GM18951 (cell line): Measurements from ENCODE around the gene IQSEC3.

Experiments
- POLR2A ChIP-seq: IDR thresholded peaks from 4 replicates; pipeline ENCODE4 v1.6.1; 2011; ENCODE audit warnings: mild to moderate bottlenecking; ENCODE audit not compliant: insufficient read length, insufficient read depth; ENCODE audit errors: extremely low read depth
- in situ Hi-C: fragments of 300-500 bp; cut with MboI; formaldehyde crosslinking; loops from one replicate; pipeline ENCODE4 v1.12.0; 2022; ENCODE audit warnings: low sequenced_read_pairs, mixed read lengths, inconsistent platforms; ENCODE audit not compliant: unreplicated experiment

Gene IQSEC3

DNA sequence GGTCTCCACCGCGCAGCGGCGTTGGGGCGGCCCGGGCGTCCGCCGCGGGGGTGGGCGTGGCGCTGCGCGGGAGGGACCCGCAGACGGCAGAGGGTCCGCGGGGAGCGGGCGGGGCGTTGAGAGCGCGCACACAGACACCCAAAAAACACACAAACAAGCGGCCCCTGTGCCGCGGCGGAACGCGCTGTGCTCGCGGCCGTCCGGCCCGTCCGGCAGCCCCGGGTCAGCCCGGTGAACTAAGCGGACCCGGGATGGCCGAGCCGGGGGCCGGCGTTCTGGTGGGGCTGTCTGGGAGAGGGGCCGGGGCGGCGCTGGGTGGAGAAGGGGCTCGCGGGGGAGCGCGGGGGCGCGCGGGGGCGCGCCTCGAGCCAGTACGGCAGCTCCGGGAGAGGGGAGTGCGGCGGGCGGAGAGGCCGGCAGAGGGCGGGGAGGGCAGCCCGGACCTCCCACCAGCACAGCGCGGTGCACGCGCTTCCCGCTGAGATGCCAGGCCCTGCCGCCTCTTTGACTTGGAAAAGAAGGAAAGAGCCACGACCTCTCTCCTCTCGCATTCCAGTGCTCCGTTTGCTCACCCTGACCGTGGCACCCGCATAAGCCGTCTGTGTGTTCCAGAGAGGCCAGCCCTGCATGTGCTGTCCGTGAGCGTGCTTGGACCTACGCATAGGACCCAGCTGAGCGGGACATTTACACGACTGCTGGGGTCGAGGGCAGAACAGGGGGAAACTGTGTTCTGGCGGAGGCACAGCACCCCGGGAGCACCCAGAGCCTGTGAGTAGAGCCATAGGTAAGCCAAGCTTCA, 137.1 kb downstream of the IQSEC3 start:
- TF ChIP-seq POLR2A, result no peak
- in situ Hi-C loops, result no loop called here

DNA sequence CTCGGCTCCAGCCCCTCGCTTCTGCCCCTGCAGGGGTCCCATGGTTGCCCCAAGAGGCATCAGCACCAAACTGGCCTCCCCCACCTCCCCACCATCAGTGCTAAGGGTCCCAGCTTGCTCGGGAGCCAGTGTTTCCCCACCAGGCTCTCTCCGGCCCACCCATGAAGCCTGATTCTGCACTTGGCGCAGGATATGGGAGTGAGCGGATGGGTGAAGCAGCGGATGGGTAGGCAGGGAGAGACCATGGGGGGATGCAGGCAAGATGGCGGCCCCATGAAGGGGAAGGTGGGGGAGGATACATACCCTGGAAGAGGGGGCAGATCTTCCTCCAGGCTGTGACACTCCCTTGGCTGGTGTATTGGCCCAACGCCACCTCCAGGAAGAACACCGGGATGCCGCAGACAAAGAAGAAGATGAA, 137.7 kb downstream of the IQSEC3 start:
- in situ Hi-C loops, result no loop called here

DNA sequence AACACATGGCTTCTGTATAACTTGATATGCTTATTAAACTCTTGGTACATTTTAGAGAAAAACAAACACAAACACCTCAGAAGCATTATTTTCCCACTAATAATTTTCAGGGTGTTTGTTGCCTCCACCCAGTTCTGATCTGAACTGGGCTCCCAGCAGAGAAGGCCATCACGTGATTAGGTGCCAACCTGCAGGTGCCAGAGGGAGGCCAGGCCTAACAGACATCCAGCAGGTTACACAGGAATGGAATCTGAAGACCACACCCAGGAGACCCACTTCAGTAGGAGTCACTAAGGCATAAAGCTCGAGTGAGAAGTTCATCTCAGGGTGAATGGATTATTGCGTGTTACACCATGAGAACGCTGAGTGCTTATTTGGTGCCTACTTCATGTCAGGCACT, 138.5 kb downstream of the IQSEC3 start:
- TF ChIP-seq POLR2A, result no peak
- in situ Hi-C loops, result no loop called here

More for the DNA sequence above, 137.7 kb downstream of the IQSEC3 start:
- no peak for TF ChIP-seq POLR2A

DNA sequence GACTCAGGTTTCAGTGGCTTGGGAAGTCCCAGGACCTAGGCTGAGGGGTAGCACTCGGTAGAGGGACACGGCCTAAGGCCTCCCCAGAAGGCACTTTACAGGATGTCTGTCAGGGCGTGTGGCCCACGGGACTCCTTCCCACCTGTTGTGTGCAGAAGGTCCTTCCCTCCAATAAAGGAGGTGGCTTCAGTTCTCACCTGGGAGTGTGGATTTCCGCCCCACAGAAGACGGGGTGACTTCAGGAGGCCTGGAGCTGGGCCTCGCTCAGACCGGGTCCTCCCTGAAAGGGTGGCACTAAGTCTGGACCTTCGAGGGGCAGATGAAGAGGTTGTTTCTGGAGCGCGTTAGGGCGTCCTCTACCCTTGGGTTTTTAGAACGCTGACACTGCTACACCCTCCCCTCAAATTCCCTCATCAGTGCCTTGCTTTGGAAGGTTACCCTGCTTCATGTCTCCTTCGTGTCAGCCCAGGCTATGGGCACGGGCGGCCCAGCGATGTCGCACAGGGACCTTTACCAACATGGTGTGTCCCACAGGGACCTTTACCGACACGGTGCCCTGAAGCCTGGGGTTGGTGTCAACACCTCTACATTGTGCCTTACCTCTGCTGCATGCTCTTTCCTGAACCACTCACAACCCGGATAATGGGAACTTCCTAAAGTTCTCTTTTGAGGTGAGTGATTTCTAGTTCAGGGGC, 140.3 kb downstream of the IQSEC3 start:
- in situ Hi-C loops, result no loop called here
- no peak for TF ChIP-seq POLR2A

DNA sequence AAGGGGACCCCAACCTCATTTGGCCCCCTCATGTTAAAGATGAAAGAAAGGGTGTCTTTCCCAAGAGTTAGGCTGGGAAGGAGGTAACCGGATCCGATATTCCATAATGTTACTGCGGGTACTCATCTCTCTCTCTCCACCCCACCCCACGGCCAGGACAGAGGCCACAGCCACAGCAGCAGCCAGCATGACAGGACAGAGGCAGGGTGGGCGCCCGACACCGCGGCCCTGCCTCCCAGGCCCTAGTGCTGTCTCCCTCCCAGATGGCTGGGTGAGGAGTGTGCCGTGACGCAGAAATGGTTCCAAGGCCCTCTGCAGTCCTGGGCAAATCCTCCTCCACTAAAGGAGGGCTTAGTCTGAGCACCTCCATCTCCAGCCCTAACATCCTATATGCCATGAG, 141.2 kb downstream of the IQSEC3 start:
- in situ Hi-C loops, result no loop called here
- no peak for TF ChIP-seq POLR2A

DNA sequence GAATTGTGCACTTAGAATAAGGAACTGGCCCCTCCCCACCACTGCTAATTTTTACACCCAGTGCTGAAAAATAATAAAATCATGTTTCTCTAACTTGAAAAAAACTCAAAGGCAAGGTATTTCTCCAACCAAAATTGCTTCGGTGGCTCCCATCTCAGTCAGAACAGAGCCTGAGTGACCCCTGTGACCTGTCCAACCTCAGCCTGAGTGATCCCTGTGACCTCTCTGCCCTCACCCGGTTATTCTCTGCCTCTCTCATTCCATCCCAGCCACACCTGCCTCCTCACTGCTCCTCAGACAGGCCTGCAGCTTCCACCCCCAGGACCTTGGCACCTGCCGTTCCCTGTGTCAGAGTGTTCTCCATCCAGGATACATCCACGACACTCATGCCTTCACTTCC, 142.2 kb downstream of the IQSEC3 start:
- in situ Hi-C loops, result no loop called here
- TF ChIP-seq POLR2A, result no peak

DNA sequence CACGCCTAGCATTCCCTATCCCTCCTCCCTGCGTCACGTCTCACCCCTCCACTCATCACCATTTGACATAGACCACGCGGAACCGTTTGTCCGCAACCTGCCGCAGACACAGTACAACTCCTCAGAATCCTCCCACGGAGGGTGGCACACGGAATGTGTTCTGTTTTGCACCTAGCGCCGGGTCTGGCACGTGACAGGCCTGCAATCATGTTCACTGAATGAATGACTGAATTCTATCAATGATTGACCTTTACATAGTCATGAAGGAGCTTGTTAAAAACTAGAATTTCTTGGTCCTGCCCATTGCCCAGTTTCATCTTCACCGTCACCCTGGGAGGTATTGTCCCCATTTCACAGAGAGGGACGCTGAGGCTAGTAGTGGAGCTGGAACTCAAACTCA, 142.7 kb downstream of the IQSEC3 start:
- TF ChIP-seq POLR2A, result no peak
- in situ Hi-C loops, result no loop called here

DNA sequence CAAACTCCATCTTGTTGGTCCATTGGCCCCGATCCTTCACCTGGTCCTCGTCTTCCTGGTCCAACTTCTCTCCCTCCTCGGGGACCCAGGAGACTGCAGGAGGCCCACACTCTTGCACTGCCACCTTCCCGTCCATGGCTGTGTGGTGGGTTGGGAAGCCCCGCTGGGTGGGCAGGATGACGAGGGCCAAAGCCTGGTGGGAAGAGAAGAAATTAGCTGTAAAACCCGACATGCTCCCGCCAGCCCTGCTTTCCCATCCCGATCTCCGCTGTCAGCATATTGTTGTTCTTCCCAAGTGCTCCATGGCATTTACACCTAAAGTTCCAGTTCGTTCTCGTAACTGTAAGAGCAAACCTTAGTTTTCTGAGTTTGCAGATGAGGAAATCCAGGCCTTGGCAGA, 143.3 kb downstream of the IQSEC3 start:
- no peak for TF ChIP-seq POLR2A
- in situ Hi-C loops, result no loop called here

DNA sequence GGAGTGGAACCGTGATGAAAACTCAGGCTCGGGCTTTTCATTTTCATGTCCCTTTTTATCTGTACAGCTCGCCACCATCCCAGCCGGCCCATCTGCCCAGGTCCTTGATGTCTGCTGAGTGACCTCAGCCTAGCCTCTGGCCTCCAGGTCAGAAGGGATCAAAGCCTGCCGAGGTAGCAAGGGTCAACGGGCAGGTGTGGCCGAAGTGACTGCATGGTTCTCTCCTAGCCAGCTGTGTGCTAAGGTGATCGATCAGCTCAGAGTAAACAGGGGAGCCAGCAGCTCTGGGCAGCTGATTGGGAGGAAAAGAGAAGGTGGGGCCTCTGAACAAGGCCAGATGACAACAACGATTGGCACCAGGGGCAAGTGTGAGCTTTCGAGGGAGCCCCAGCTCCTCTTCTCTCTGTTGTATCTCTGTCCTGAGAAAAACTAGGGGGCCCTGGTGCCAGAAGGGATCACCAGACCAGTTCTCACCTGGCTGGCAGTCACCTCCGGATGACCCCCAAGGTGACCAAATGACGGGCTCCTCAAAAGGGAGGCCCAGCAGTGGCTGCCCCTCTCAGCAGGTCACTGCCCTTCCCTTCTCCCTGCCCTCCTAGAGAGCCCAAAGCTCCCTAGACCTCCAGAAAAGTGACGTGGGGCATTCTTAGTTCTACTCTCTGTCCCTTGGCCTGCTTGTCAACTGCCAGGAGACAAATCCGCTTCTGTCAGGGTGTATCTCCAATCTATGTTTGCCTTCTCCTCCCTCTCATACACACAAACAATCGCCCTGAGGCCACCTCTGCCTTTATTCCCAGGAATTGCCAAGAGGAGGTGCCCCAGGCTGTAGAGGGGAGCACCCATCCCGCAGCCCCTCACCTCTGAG, 143.9 kb downstream of the IQSEC3 start:
- in situ Hi-C loops, result no loop called here
- no peak for TF ChIP-seq POLR2A

DNA sequence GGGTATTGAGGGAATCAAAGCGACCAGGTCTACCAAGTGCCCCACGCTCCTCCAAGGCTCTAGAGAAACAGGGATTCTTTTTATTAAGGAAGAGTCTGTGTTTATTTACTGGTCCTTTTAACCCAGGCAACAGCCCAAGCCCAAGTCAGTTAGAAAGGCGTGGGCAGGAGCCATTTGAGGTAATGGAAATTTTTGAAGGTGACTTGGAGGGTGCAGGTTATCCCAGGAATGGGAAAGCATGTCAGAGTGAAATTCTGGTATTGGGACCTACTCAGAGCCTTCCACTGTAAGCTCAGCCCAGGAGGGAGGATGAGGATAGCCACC, 144.5 kb downstream of the IQSEC3 start:
- TF ChIP-seq POLR2A, result no peak
- in situ Hi-C loops, result no loop called here

DNA sequence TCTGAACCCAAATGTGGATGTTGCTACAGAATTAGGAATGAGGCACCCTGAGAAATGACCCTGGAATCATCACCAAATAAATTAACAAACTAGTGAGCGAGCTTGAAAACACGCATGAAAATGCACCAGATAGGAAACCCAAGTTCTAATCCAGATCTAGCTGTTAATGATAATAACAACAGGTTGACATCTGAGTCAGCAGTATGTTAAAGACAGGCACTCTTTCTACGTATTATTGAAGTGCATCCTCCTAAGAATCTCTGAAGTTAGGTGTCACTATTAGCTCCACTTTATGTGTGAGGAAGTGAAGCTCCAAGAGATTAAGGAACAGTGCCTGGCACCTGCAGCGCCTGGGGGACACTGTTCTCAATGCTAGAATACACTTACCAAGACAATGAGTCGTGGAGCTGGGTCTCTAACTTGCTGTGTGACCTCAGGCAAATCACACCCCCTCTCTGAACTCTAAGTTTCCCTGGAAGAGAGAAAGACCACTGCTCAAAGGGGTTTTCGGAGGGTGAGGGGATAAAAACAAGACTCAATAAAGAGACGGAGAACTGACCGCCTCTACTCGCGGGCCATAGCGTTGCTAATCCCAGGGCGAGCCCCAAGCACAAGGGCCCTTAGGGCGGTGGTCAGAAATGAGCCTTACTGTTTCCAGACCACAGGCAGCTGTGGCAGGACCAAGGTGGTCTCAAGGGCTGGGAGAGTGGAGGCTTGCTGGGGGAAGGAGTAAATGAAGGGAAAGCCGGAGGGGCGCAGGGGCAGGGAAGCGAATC, 145.3 kb downstream of the IQSEC3 start:
- in situ Hi-C loops, result no loop called here
- no peak for TF ChIP-seq POLR2A

DNA sequence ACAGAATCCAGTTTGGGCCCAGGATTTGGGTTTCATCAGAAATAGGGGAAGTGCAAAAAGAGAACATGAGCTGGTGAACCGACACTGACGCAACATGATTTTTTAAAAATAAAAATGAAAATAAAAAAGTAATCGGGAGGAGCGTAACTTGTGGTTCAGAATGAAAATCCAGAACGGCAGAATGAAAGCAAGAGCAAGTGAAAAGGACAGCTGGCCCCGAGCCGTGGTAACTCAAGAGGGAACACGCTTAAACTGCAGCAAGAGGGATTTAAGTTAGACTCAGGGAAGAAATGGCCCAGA, 145.8 kb downstream of the IQSEC3 start:
- in situ Hi-C loops, result no loop called here
- TF ChIP-seq POLR2A, result no peak
